Transverse colon (tissue), 4 donors: ENCODE data around the gene GCLC. TPM values are rescaled to one million over a fixed set of nuclear protein-coding genes. Genes with fewer than 3 reads are reported as not detected.

Source experiments
- DNase-seq: peaks from one replicate; pipeline ENCODE4 v3.0.0-alpha.2; 2019
- H3K27ac ChIP-seq, 4 donors: fragments of 200-600 bp; sonication (generic); 2 replicates each; pipeline ENCODE4 v1.5.1; 2016 to 2018; ENCODE audit warnings: inconsistent platforms in 4 of 4
- H3K27me3 ChIP-seq: fragments of 200-600 bp; sonication (generic); 2 replicates; pipeline ENCODE4 v1.5.1; 2017; ENCODE audit warnings: inconsistent platforms
- H3K36me3 ChIP-seq, 4 donors: fragments of 200-600 bp; sonication (generic); 2 replicates each; pipeline ENCODE4 v1.5.1; 2017 to 2019; ENCODE audit warnings: inconsistent platforms in 4 of 4
- H3K4me1 ChIP-seq, 4 donors: fragments of 200-600 bp; sonication (generic); 2 replicates each; pipeline ENCODE4 v1.5.1; 2017 to 2020; ENCODE audit warnings: inconsistent platforms in 4 of 4
- H3K4me3 ChIP-seq, 4 donors: fragments of 200-600 bp; sonication (generic); 1 replicate in 1 of 4; 2 replicates in 3 of 4; pipeline versions ENCODE4 v1.5.1 to v1.6.1; 2017 to 2019; ENCODE audit warnings: inconsistent platforms in 4 of 4
- H3K9me3 ChIP-seq, 2 donors: fragments of 200-600 bp; sonication (generic); 2 replicates each; pipeline ENCODE4 v1.5.1; 2017 to 2019; ENCODE audit warnings: inconsistent platforms in 2 of 2
- CTCF ChIP-seq, 5 experiments: fragments of 200-600 bp in 3 of 5; fragments of 450-650 bp in 2 of 5; sonication (generic) in 3 of 5; IDR thresholded peaks; 1 replicate in 2 of 5; 2 replicates in 3 of 5; pipeline ENCODE4 v1.5.1; 2016 to 2017; ENCODE audit warnings: antibody characterized with exemption in 5 of 5, inconsistent platforms in 3 of 5, mild to moderate bottlenecking in 2 of 5, moderate library complexity in 1 of 5
- EP300 ChIP-seq: sonication (generic); formaldehyde crosslinking; IDR thresholded peaks from one replicate; pipeline ENCODE4 v1.6.1; 2017; ENCODE audit warnings: antibody characterized with exemption, low read depth
- POLR2A ChIP-seq: fragments of 450-650 bp; IDR thresholded peaks from one replicate; pipeline ENCODE4 v1.6.1; 2016; ENCODE audit warnings: antibody characterized with exemption, mild to moderate bottlenecking, moderate library complexity
- POLR2AphosphoS5 ChIP-seq, 3 donors: sonication (generic); formaldehyde crosslinking; IDR thresholded peaks; one replicate each; pipeline ENCODE4 v1.6.1; 2016; ENCODE audit warnings: antibody characterized with exemption in 3 of 3
- WGBS, 2 donors: methylation state at CpG; one replicate each; pipeline ENCODE4 v1.1.5; 2018; ENCODE audit warnings: low coverage in 1 of 2; 5-methylcytosine and 5-hydroxymethylcytosine counted together
- in situ Hi-C, 4 donors: fragments of 200-750 bp; cut with MboI; loops; one replicate each; pipeline versions ENCODE4 v1.15.0 to v1.15.1; 2017; ENCODE audit warnings: low sequenced_read_pairs in 3 of 4, low pct_ligation_motif_present in 1 of 4, low pct_unique_long_range_greater_than_20kb in 1 of 4
- intact Hi-C: fragments of 100-400 bp; cut with DNase I; formaldehyde crosslinking; loops from one replicate; pipeline ENCODE4 v1.15.1; 2023; ENCODE audit warnings: low total_unique reads
- total RNA-seq, 4 donors: library from RNA; depleted of rRNA; stranded (reverse); fragments of >200 nt; gene quantifications; one replicate each; pipeline ENCODE4 v1.1.0, GENCODE V29; 2016

The GCLC gene
- total RNA-seq, 4 donors from 2014 or later: 35.2 to 146 (median 64.1) TPM

- WGBS, 2 donors: 84 to 95% methylated on average over 2 of the region's 2 CpGs
- Histone ChIP-seq H3K27ac (no peak overlapping the region), H3K4me3 (no peak overlapping the region), H3K9me3 (peaks cover 0 to 6% of the 10 kb centered on the region in 2 donors), H3K27me3 (no peaks in the 10 kb centered on the region), H3K4me1 (no peaks in the 10 kb centered on the region), H3K36me3 (no peaks in the 10 kb centered on the region)
- no peak for DNase-seq
- intact Hi-C loops: no loop called here
- in situ Hi-C loops: no loop called here
- no peak for TF ChIP-seq POLR2AphosphoS5 (IDR thresholded peaks at IDR 0.05)
- TF ChIP-seq EP300: no peak
- no peak for TF ChIP-seq POLR2A
- no peak for TF ChIP-seq CTCF (IDR thresholded peaks at IDR 0.05)
These were observed 97.0 kb downstream of the GCLC start for GRCh38 chr6:53447865-53448264.

Other genes starting within 250 kb of the GCLC start
- gene ELOVL5, start 196.2 kb downstream of the GCLC start, total RNA-seq: 10 to 100 TPM; 14.3 to 63.1 (median 29.2) TPM
- gene KLHL31, start 120.7 kb upstream of the GCLC start, total RNA-seq: 1 to 10 TPM in 1 of 4 donors, under 1 TPM in 1, not detected in 2; 0.41 to 1.3 TPM
- gene LRRC1, start 249.9 kb upstream of the GCLC start, total RNA-seq: 100 to 1,000 TPM in 1 of 4 donors, 10 to 100 TPM in 3; 71.0 to 151 (median 91.6) TPM